Ishikawa (cell line): ENCODE data around the gene SELENOV.

Experiments used
- EP300 ChIP-seq: IDR thresholded peaks from 2 replicates; pipeline ENCODE4 v1.6.1; 2012; ENCODE audit warnings: borderline replicate concordance
- RAD21 ChIP-seq: IDR thresholded peaks from 2 replicates; pipeline ENCODE4 v1.6.1; 2012; ENCODE audit warnings: low read depth
- YY1 ChIP-seq: IDR thresholded peaks from 2 replicates; pipeline ENCODE4 v1.6.1; 2012; ENCODE audit warnings: low read depth

- TF ChIP-seq EP300: no peak
- no peak for TF ChIP-seq YY1
- TF ChIP-seq RAD21: no peak
These were observed 48.8 kb upstream of the SELENOV start for GRCh38 chr19:39465956-39466747.
